Parathyroid adenoma (tissue), 2 donors: ENCODE measurements around the gene ABHD6.
A peak's percentile ranks its signal among the peaks of the same experiment; 100 is the strongest.

Source experiments
- H2AFZ ChIP-seq: fragments of 300-600 bp; sonication (generic); one replicate; pipeline ENCODE4 v1.7.0; 2017; ENCODE audit warnings: antibody characterized with exemption, mild to moderate bottlenecking
- H3K27ac ChIP-seq: fragments of 300-600 bp; sonication (generic); one replicate; pipeline ENCODE4 v1.7.0; 2017
- H3K27me3 ChIP-seq: fragments of 300-600 bp; sonication (generic); one replicate; pipeline ENCODE4 v1.7.0; 2017; ENCODE audit warnings: low read length; ENCODE audit not compliant: control insufficient read depth, insufficient read depth
- H3K36me3 ChIP-seq: fragments of 300-600 bp; sonication (generic); one replicate; pipeline ENCODE4 v1.7.0; 2017; ENCODE audit warnings: low read length; ENCODE audit not compliant: control insufficient read depth, insufficient read depth
- H3K4me1 ChIP-seq: fragments of 300-600 bp; sonication (generic); one replicate; pipeline ENCODE4 v1.7.0; 2017; ENCODE audit warnings: control low read depth
- H3K4me2 ChIP-seq: fragments of 300-600 bp; sonication (generic); one replicate; pipeline ENCODE4 v1.7.0; 2017; ENCODE audit warnings: low read length
- H3K4me3 ChIP-seq: fragments of 300-600 bp; sonication (generic); one replicate; pipeline ENCODE4 v1.7.0; 2017; ENCODE audit warnings: low read depth, low read length
- H3K79me2 ChIP-seq: fragments of 300-600 bp; sonication (generic); one replicate; pipeline ENCODE4 v1.7.0; 2017; ENCODE audit warnings: control low read depth
- H3K9ac ChIP-seq: fragments of 300-600 bp; sonication (generic); one replicate; pipeline ENCODE4 v1.7.0; 2017; ENCODE audit warnings: mild to moderate bottlenecking
- H3K9me3 ChIP-seq: fragments of 300-600 bp; sonication (generic); one replicate; pipeline ENCODE4 v1.7.0; 2017; ENCODE audit warnings: low read length; ENCODE audit not compliant: control insufficient read depth
- CTCF ChIP-seq: fragments of 300-600 bp; sonication (generic); IDR thresholded peaks from one replicate; pipeline ENCODE4 v1.7.0; 2017; ENCODE audit warnings: antibody characterized with exemption, mild to moderate bottlenecking
- donor health status: primary hyperparathyroidism.

The ABHD6 gene

DNA sequence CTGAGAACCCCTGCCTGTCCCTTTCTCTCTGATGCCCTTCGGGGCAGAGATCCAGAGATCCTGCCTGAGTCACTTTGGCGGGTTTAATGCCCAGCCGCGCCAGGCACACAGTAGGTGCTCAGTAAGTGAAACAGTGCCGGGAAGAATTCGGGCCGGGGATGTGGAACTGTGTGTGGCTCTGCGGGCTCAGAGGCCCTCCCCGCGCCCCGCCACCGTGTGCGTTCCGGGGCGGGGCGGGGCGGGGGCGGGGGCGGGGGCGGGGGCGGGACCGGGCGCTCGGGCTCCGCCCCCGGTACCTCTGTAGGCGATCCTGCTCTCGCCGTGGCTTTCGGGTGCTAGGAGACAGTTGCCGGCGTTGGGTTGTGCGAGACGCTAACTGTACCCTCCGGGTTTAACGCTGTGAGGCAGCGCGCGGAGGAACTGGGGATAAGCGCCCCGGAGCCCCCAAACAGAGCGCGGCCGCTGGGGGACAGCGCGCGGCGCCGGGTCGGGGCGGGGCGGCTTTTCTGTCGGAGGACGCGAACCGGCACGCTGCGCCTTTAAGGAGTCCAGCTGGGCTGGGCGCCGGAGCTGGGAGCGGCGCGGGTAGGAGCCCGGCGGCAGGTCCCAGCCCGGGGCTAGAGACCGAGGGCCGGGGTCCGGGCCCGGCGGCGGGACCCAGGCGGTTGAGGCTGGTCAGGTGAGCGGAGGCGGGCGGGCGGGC, at the start of gene ABHD6:
ABHD6 (plus strand) TSS at position 555 of the 703 bp plus-strand sequence. CDS start 18,795 bp downstream, outside the sequence.
- Histone ChIP-seq H3K4me1 (peaks cover 4% of the 10 kb centered on the region), H3K27me3 (no peaks in the 10 kb centered on the region), H2AFZ (peak within 1 kb of the TSS; percentile 96), H3K4me3 (peak within 1 kb of the TSS; percentile 73), H3K79me2 (no peaks in the 10 kb centered on the region), H3K4me2 (peak within 1 kb of the TSS; percentile 75), H3K9me3 (no peaks in the 10 kb centered on the region), H3K36me3 (no peaks in the 10 kb centered on the region), H3K9ac (no peak within 1 kb of the TSS), H3K27ac (peak within 1 kb of the TSS; percentile 50)
- peak; percentile 49 for TF ChIP-seq CTCF

GRCh38 chr3:58188173-58188564, 49.4 kb upstream of the ABHD6 start:
- Histone ChIP-seq H3K9me3 (no peaks in the 10 kb centered on the region), H3K4me1 (no peaks in the 10 kb centered on the region), H3K4me2 (no peak overlapping the region), H3K36me3 (no peaks in the 10 kb centered on the region), H3K79me2 (no peaks in the 10 kb centered on the region), H3K4me3 (no peak overlapping the region), H3K9ac (no peak overlapping the region), H2AFZ (no peak overlapping the region), H3K27ac (no peak overlapping the region), H3K27me3 (no peaks in the 10 kb centered on the region)
- TF ChIP-seq CTCF = no peak

- Histone ChIP-seq H2AFZ (no peak overlapping the region), H3K27ac (no peak overlapping the region), H3K36me3 (no peaks in the 10 kb centered on the region), H3K4me1 (no peaks in the 10 kb centered on the region), H3K27me3 (no peaks in the 10 kb centered on the region), H3K9ac (no peak overlapping the region), H3K9me3 (no peaks in the 10 kb centered on the region), H3K4me3 (no peak overlapping the region), H3K79me2 (no peaks in the 10 kb centered on the region), H3K4me2 (no peak overlapping the region)
- TF ChIP-seq CTCF = no peak
These were observed 48.6 kb upstream of the ABHD6 start for GRCh38 chr3:58188921-58189451.

DNA sequence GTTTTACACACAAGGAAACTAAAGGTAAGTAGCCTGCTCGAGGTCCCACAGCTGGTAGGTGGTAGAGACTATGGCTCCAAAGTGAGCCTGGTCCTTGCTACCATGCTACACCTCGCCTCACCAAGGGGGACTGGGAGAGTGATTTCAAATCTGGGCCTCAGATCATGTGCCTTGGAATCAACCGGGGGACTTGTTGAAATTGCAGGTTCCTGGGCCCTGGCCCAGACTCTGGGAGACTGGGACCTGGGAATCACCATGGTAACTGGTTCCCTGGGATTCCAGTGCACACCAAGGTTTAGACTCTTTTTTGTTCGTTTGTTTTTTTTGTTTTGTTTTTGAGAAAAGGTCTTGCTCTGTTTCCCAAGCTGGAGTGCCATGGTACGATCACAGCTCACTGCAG, 47.9 kb upstream of the ABHD6 start:
- no peak for TF ChIP-seq CTCF
- no peak overlapping the region for H3K9ac ChIP-seq
- no peak overlapping the region for H3K4me2 ChIP-seq
- no peak overlapping the region for H3K27ac ChIP-seq
- H3K79me2 ChIP-seq = no peaks in the 10 kb centered on the region
- H3K4me1 ChIP-seq = no peaks in the 10 kb centered on the region
- H3K9me3 ChIP-seq = no peaks in the 10 kb centered on the region
- no peaks in the 10 kb centered on the region for H3K27me3 ChIP-seq
- H3K36me3 ChIP-seq = no peaks in the 10 kb centered on the region
- H2AFZ ChIP-seq = no peak overlapping the region
- H3K4me3 ChIP-seq = no peak overlapping the region

DNA sequence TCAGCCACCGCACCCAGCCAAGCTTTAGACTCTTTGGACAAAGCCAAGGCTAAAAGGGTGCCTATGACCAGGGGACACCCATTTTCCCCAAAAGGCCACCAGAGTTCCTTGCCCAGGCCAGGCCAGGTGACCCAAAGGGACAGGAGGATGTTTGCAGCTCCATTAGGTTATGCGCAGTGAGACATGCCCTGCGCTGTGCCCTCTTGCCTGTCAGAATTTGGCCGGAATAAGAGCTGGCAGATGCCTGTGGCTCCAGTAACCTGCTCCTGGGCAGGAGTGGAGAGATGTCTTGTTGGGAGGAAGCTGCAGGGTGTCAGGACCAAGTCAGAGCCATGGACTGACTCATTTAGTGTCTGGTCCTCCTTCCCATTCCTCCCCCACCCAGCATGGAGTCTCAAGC, 47.3 kb upstream of the ABHD6 start:
- Histone ChIP-seq H3K36me3 (no peaks in the 10 kb centered on the region), H3K27me3 (no peaks in the 10 kb centered on the region), H3K4me2 (no peak overlapping the region), H3K79me2 (no peaks in the 10 kb centered on the region), H3K9ac (no peak overlapping the region), H3K27ac (no peak overlapping the region), H3K9me3 (no peaks in the 10 kb centered on the region), H2AFZ (no peak overlapping the region), H3K4me1 (no peaks in the 10 kb centered on the region), H3K4me3 (no peak overlapping the region)
- no peak for TF ChIP-seq CTCF
